Measurements from ENCODE around the gene WDR93.

DNA sequence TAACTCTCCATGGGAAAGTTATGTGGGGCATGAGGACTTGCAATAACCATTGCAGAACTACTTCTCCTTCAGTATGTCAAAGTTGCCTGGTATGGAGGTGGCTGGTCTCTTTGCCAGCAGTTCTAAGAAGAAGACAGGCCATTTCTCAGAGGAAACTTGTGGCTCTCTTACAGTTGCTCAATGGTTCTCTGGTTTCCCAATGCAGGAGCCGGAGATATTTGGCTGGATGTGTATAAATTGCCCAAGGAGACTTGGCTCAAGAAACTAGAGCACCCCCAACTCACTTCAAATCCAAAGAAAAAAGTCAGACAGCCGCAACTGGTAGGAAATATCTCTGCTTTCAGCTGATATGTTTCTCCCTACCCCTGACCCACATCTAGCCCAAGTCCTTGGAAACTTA is 24.2 kb downstream of the WDR93 start:
- TF ChIP-seq, protein P1, sequence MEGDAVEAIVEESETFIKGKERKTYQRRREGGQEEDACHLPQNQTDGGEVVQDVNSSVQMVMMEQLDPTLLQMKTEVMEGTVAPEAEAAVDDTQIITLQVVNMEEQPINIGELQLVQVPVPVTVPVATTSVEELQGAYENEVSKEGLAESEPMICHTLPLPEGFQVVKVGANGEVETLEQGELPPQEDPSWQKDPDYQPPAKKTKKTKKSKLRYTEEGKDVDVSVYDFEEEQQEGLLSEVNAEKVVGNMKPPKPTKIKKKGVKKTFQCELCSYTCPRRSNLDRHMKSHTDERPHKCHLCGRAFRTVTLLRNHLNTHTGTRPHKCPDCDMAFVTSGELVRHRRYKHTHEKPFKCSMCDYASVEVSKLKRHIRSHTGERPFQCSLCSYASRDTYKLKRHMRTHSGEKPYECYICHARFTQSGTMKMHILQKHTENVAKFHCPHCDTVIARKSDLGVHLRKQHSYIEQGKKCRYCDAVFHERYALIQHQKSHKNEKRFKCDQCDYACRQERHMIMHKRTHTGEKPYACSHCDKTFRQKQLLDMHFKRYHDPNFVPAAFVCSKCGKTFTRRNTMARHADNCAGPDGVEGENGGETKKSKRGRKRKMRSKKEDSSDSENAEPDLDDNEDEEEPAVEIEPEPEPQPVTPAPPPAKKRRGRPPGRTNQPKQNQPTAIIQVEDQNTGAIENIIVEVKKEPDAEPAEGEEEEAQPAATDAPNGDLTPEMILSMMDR (IDR thresholded peaks at IDR 0.05) = no peak
- TF ChIP-seq POLR2AphosphoS5 (IDR thresholded peaks at IDR 0.05) = no peak
